SU-DHL-6 (cell line): ENCODE data around the gene SPNS2.

Source experiments
- EZH2phosphoT487 ChIP-seq: fragments of 200-600 bp; sonication (generic), shearing (Covaris generic); conservative IDR thresholded peaks from 2 replicates; pipeline ENCODE4 v1.6.1; 2018; ENCODE audit warnings: mild to moderate bottlenecking, antibody characterized with exemption, low read length, moderate library complexity, mixed read lengths
- TF ChIP-seq, protein P1 (sequence below): fragments of 200-600 bp; sonication (generic); IDR thresholded peaks from one replicate; pipeline ENCODE4 v1.5.1; 2017; ENCODE audit warnings: antibody characterized with exemption, mild to moderate bottlenecking, low read length, moderate library complexity; ENCODE audit not compliant: insufficient read depth, poor library complexity, severe bottlenecking

DNA sequence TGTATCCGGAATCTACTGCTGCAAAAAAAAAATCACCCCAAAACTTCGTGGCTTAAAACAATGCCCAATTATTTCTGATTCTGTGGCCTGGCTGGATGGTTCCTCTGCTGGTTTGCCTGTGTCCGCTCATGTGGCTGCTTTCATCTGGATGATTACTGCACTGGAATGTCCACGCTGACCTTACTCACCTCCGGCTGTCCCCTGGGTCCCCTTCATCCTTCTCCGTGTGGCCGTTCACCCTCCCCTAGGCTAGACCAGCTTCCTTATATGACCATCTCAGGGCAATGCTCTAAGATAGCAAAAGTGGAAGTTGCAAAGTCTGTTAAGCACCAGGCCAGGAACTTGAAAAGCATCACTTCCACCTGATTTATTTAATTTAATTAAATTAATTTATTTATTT is 31.4 kb upstream of the SPNS2 start:
- TF ChIP-seq, protein P1, sequence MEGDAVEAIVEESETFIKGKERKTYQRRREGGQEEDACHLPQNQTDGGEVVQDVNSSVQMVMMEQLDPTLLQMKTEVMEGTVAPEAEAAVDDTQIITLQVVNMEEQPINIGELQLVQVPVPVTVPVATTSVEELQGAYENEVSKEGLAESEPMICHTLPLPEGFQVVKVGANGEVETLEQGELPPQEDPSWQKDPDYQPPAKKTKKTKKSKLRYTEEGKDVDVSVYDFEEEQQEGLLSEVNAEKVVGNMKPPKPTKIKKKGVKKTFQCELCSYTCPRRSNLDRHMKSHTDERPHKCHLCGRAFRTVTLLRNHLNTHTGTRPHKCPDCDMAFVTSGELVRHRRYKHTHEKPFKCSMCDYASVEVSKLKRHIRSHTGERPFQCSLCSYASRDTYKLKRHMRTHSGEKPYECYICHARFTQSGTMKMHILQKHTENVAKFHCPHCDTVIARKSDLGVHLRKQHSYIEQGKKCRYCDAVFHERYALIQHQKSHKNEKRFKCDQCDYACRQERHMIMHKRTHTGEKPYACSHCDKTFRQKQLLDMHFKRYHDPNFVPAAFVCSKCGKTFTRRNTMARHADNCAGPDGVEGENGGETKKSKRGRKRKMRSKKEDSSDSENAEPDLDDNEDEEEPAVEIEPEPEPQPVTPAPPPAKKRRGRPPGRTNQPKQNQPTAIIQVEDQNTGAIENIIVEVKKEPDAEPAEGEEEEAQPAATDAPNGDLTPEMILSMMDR: no peak
- no peak for TF ChIP-seq EZH2phosphoT487
